ENCODE results near the gene CDH13.

The CDH13 gene

GRCh38 chr16:83136419-83136818 is 509.6 kb downstream of the CDH13 start:
- DNase-seq: no peak

GRCh38 chr16:83136924-83137323 is 510.2 kb downstream of the CDH13 start:
- no peak for DNase-seq

GRCh38 chr16:83137326-83137781 is 510.6 kb downstream of the CDH13 start:
- DNase-seq: no peak

GRCh38 chr16:83137894-83138293 is 511.1 kb downstream of the CDH13 start:
- DNase-seq: no peak

GRCh38 chr16:83138512-83138911 is 511.7 kb downstream of the CDH13 start:
- DNase-seq: no peak

GRCh38 chr16:83138976-83139690 is 512.4 kb downstream of the CDH13 start:
- DNase-seq: no peak

GRCh38 chr16:83143788-83144187 is 517.0 kb downstream of the CDH13 start:
- DNase-seq: no peak

GRCh38 chr16:83145297-83145696 is 518.5 kb downstream of the CDH13 start:
- no peak for DNase-seq

- DNase-seq: no peak
These were observed 520.5 kb downstream of the CDH13 start for GRCh38 chr16:83147244-83147643.

- DNase-seq: no peak
These were observed 531.7 kb downstream of the CDH13 start for GRCh38 chr16:83158320-83158957.

- DNase-seq: no peak
These were observed 532.3 kb downstream of the CDH13 start for GRCh38 chr16:83159049-83159448.

GRCh38 chr16:83160287-83161020 is 533.7 kb downstream of the CDH13 start:
- DNase-seq: no peak

- DNase-seq: no peak
These were observed 536.0 kb downstream of the CDH13 start for GRCh38 chr16:83162791-83163190.

- DNase-seq: no peak
These were observed 538.0 kb downstream of the CDH13 start for GRCh38 chr16:83164816-83165215.

- DNase-seq: no peak
These were observed 544.6 kb downstream of the CDH13 start for GRCh38 chr16:83171396-83171795.

GRCh38 chr16:83174671-83175070 is 547.9 kb downstream of the CDH13 start:
- DNase-seq: no peak

- DNase-seq: no peak
These were observed 550.0 kb downstream of the CDH13 start for GRCh38 chr16:83176802-83177201.

GRCh38 chr16:83185902-83186301 is 559.1 kb downstream of the CDH13 start:
- DNase-seq: no peak

- DNase-seq: no peak
These were observed 560.6 kb downstream of the CDH13 start for GRCh38 chr16:83187405-83187804.

GRCh38 chr16:83196796-83197195 is 570.0 kb downstream of the CDH13 start:
- DNase-seq: no peak

GRCh38 chr16:83197450-83197849 is 570.7 kb downstream of the CDH13 start:
- no peak for DNase-seq

GRCh38 chr16:83198977-83199376 is 572.2 kb downstream of the CDH13 start:
- DNase-seq: no peak

- no peak for DNase-seq
These were observed 573.4 kb downstream of the CDH13 start for GRCh38 chr16:83200005-83200779.
